Astrocyte of the hippocampus (primary cell): Measurements from ENCODE around the gene CELA2A.
A peak's percentile ranks its signal among the peaks of the same experiment; 100 is the strongest.
"Not testable (repeated sequence)": the region's sequence is repeated elsewhere in the genome, so short reads cannot be mapped to it uniquely, and the experiment has no call there.

Experiments
- DNase-seq: peaks from one replicate; pipeline ENCODE4 v3.0.0; 2011; ENCODE audit warnings: low read depth, low spot score

Gene CELA2A

GRCh38 chr1:15468145-15468544 lies 11.6 kb downstream of the CELA2A start:
- no peak for DNase-seq

GRCh38 chr1:15469361-15469760 lies 12.8 kb downstream of the CELA2A start:
- no peak for DNase-seq

GRCh38 chr1:15469821-15470448 lies 13.4 kb downstream of the CELA2A start:
- DNase-seq, result not testable (repeated sequence)

GRCh38 chr1:15471067-15471466 lies 14.5 kb downstream of the CELA2A start:
- not testable (repeated sequence) for DNase-seq

GRCh38 chr1:15471723-15472122 lies 15.2 kb downstream of the CELA2A start:
- not testable (repeated sequence) for DNase-seq

- DNase-seq, result no peak
Measured at GRCh38 chr1:15472587-15472986, 16.1 kb downstream of the CELA2A start.

- DNase-seq, result no peak
Measured at GRCh38 chr1:15475752-15476314, 19.3 kb downstream of the CELA2A start, which contains the start of gene CELA2B. CELA2B (plus strand) TSS chr1:15476104; CDS start chr1:15476126, 22 bp downstream.

- DNase-seq, result no peak
Measured at GRCh38 chr1:15476927-15477326, 20.4 kb downstream of the CELA2A start.

- no peak for DNase-seq
Measured at GRCh38 chr1:15477646-15478212, 21.2 kb downstream of the CELA2A start.

GRCh38 chr1:15479654-15480347 lies 23.3 kb downstream of the CELA2A start:
- DNase-seq, result no peak

GRCh38 chr1:15482455-15482854 lies 25.9 kb downstream of the CELA2A start:
- not testable (repeated sequence) for DNase-seq

- not testable (repeated sequence) for DNase-seq
Measured at GRCh38 chr1:15482983-15483543, 26.5 kb downstream of the CELA2A start.

GRCh38 chr1:15483971-15484370 lies 27.4 kb downstream of the CELA2A start:
- DNase-seq, result no peak

- not testable (repeated sequence) for DNase-seq
Measured at GRCh38 chr1:15484443-15484842, 27.9 kb downstream of the CELA2A start.

- no peak for DNase-seq
Measured at GRCh38 chr1:15485636-15486035, 29.1 kb downstream of the CELA2A start.

GRCh38 chr1:15486844-15487610 lies 30.5 kb downstream of the CELA2A start:
- DNase-seq, result not testable (repeated sequence)

- DNase-seq, result no peak
Measured at GRCh38 chr1:15488371-15488770, 31.8 kb downstream of the CELA2A start.

- DNase-seq, result no peak
Measured at GRCh38 chr1:15489052-15489736, 32.7 kb downstream of the CELA2A start.

- peak; percentile 10 for DNase-seq
Measured at GRCh38 chr1:15491010-15491409, 34.5 kb downstream of the CELA2A start.

GRCh38 chr1:15492596-15492995 lies 36.1 kb downstream of the CELA2A start:
- DNase-seq, result no peak

- no peak for DNase-seq
Measured at GRCh38 chr1:15493869-15494390, 37.4 kb downstream of the CELA2A start.
